Stomach (tissue), 4 donors: Measurements from ENCODE around the gene CHRNA1.

Experiments used
- CTCF ChIP-seq, 7 experiments: fragments of 450-650 bp in 4 of 7; fragments of 200-600 bp in 3 of 7; sonication (generic) in 3 of 7; IDR thresholded peaks; one replicate each; pipeline ENCODE4 v1.5.1; 2016 to 2019; ENCODE audit warnings: antibody characterized with exemption in 7 of 7, control low read depth in 2 of 7, mild to moderate bottlenecking in 1 of 7
- EP300 ChIP-seq: sonication (generic); formaldehyde crosslinking; IDR thresholded peaks from one replicate; pipeline ENCODE4 v1.6.1; 2017; ENCODE audit warnings: antibody characterized with exemption
- POLR2AphosphoS5 ChIP-seq, 3 donors: sonication (generic); formaldehyde crosslinking; IDR thresholded peaks; one replicate each; pipeline ENCODE4 v1.6.1; 2016; ENCODE audit warnings: antibody characterized with exemption in 3 of 3

GRCh38 chr2:174794851-174795374 lies 30.6 kb upstream of the CHRNA1 start:
- no peak for TF ChIP-seq CTCF (IDR thresholded peaks at IDR 0.05)
- TF ChIP-seq POLR2AphosphoS5 (IDR thresholded peaks at IDR 0.05): no peak
- no peak for TF ChIP-seq EP300
